HG03460 (cell line): ENCODE data around the gene AARS1.
"Not testable (repeated sequence)": the region's sequence is repeated elsewhere in the genome, so short reads cannot be mapped to it uniquely, and the experiment has no call there.

Experiments
- ATAC-seq: cut with Tn5 transposase; IDR thresholded peaks from one replicate; pipeline ENCODE4 v1.9.1; 2021; ENCODE audit not compliant: unreplicated experiment

AARS1 gene

GRCh38 chr16:70225430-70225829, 63.9 kb downstream of the AARS1 start:
- not testable (repeated sequence) for ATAC-seq

- not testable (repeated sequence) for ATAC-seq
Measured at GRCh38 chr16:70224645-70225044, 64.7 kb downstream of the AARS1 start.

DNA sequence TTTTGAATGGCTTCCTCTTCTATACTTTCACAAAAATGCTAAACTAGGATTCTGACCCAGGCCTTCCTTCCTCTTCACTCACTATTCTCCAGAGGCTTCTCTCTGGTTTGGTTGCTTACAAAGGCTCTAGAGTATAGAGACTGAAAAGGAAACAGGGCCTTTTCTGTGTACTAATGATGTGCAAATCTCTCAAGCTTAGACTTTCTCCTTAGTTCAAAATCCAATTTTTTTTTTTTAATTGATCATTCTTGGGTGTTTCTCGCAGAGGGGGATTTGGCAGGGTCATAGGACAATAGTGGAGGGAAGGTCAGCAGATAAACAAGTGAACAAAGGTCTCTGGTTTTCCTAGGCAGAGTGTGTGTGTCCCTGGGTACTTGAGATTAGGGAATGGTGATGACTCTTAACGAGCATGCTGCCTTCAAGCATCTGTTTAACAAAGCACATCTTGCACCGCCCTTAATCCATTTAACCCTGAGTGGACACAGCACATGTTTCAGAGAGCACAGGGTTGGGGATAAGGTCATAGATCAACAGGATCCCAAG, 65.3 kb downstream of the AARS1 start:
- ATAC-seq, result not testable (repeated sequence)

DNA sequence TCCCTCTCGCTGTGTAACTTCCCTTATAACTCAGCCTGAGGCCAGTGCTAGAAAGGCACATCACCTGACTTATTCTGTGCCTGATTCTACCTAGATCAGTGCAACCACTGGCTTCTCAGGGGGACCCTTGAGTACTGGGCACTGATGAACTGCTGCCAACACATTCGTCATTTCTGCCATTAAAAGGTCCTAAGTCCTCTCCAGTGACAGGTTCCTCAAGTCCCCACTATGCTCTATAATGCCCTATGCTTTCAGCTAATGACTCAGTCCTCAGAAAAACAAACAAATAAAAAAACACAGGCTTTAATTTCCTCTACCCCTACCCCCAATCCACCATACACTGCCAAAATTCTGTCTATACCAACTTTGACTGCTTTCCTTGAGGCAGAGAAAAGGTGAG, 66.1 kb downstream of the AARS1 start:
- ATAC-seq, result not testable (repeated sequence)

DNA sequence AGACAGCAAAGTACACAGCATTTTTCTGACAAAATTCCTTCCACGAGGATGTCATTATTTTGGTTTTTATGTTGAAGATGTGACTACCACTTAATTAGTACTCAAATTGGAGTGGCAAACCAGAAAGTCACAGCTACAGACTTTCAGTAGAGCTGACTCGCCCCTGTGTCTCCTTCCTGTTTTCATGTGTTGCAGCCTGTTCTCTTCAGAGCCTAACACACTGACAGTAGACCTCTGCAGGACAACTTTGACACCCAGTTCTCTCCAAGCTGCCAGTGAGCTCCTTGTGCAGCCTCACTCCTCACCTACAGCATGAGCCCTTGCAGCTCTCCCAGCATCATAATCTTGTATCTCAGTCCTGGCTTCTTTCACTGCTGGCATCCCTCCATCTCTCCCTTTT, 66.7 kb downstream of the AARS1 start:
- ATAC-seq, result not testable (repeated sequence)

- ATAC-seq, result not testable (repeated sequence)
Measured at GRCh38 chr16:70218586-70218985, 70.7 kb downstream of the AARS1 start.

- not testable (repeated sequence) for ATAC-seq
Measured at GRCh38 chr16:70206382-70206781, 82.9 kb downstream of the AARS1 start.

DNA sequence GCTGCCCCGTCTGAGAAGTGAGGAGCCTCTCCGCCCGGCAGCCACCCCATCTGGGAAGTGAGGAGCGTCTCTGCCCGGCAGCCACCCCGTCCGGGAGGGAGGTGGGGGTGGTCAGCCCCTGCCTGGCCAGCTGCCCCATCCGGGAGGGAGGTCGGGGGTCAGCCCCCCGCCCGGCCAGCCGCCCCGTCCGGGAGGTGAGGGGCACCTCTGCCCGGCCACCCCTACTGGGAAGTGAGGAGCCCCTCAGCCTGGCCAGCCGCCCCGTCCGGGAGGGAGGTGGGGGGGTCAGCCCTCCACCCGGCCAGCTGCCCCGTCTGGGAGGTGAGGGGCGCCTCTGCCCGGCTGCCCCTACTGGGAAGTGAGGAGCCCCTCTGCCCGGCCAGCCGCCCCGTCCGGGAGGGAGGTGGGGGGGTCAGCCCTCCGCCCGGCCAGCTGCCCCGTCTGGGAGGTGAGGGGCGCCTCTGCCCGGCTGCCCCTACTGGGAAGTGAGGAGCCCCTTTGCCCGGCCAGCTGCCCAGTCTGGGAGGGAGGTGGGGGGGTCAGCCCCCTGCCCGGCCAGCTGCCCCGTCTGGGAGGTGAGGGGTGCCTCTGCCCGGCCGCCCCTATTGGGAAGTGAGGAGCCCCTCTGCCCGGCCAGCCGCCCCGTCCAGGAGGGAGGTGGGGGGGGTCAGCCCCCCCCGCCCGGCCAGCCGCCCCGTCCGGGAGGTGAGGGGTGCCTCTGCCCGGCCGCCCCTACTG, 84.5 kb downstream of the AARS1 start:
- not testable (repeated sequence) for ATAC-seq

GRCh38 chr16:70204010-70204409, 85.3 kb downstream of the AARS1 start:
- ATAC-seq, result not testable (repeated sequence)

GRCh38 chr16:70203508-70203907, 85.8 kb downstream of the AARS1 start:
- ATAC-seq, result not testable (repeated sequence)
